ENCODE data around the gene BTBD1.

The BTBD1 gene

DNA sequence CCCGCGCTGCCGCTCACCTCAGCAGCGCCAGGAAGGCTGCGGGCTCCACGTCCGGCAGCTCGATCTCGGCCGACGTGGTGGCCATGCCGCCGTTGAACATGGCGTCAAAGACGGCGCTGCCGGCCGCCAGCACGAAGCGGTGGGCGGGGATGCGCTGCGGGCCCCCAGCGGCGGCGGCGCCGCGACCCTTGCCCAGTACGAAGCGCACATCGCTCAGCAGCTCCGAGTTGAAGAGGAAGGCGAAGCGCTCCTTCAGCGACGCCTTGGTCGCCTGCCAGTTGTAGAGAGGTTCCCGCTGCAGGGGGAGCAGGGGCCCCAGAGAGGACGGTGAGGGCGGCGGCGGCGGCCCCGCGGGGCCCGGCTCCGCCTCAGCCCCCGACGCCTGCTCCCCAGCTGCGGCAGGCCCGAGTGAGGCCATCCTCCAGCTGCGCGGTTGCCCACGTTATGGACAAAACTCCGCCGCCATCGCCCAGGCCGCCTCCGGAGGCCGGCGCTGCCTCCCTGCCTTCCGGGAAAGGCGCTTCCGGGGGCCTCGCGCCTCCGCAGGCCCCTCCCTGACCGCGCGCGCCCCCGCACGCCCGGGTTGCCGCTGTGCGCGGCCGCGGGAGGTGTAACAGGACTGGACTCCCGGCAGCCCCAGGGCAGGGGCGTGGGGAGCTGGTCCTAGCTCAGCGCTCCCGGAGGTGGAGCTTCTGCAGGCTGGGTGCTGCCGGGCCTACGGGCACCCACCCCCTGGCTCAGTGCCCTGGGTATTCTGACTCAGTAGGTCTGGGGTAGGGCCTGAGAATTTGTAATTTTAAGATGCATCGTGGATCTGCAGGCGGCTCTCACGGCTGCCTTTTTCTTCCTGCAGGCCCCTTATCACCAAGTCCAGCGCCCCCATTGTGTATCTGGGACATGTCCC is at the start of gene BTBD1:
Gene BTBD1 (minus strand): TSS at position 519 of the 904 bp plus-strand sequence. CDS start 101 bp downstream, at position 418.
- DNase-seq, result peak; percentile 49 to 76 (median 70)

GRCh38 chr15:83115831-83116565 is 48.9 kb upstream of the BTBD1 start:
- no peak for DNase-seq

GRCh38 chr15:83115410-83115809 is 48.4 kb upstream of the BTBD1 start:
- no peak for DNase-seq

- DNase-seq, result no peak
Measured at GRCh38 chr15:83114856-83115255, 47.8 kb upstream of the BTBD1 start.

GRCh38 chr15:83113881-83114674 is 47.0 kb upstream of the BTBD1 start:
- no peak for DNase-seq

DNA sequence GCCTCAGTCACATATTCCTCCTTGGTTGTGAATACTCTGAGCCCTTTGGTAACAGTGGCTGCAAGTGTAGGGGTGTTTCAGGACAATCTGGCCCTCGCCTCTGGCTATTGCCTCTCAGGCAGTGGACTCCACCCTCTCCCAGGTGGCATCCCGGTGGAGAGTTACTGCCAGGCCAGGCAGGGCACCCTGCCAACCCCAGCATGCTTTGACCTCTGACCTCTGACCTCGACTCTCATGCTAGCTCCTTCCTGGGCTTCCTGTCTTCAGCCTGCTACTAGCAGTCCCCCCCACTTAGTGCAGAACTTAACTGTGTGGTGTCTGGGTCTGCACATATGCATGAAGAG is 45.9 kb upstream of the BTBD1 start:
- no peak for DNase-seq

- no peak for DNase-seq
Measured at GRCh38 chr15:83112233-83112955, 45.3 kb upstream of the BTBD1 start.

- no peak for DNase-seq
Measured at GRCh38 chr15:83111149-83111548, 44.1 kb upstream of the BTBD1 start.

GRCh38 chr15:83110381-83110780 is 43.3 kb upstream of the BTBD1 start:
- DNase-seq, result no peak

GRCh38 chr15:83109532-83109931 is 42.5 kb upstream of the BTBD1 start:
- no peak for DNase-seq

GRCh38 chr15:83108266-83109219 is 41.5 kb upstream of the BTBD1 start:
- peak in 1 of 6 experiments; percentile 3 for DNase-seq

GRCh38 chr15:83107841-83108181 is 40.8 kb upstream of the BTBD1 start:
- no peak for DNase-seq

- DNase-seq, result no peak
Measured at GRCh38 chr15:83106994-83107840, 40.2 kb upstream of the BTBD1 start, which contains the start of gene TM6SF1. TM6SF1 (plus strand) TSS chr15:83107645; CDS start chr15:83107681, 36 bp downstream.

DNA sequence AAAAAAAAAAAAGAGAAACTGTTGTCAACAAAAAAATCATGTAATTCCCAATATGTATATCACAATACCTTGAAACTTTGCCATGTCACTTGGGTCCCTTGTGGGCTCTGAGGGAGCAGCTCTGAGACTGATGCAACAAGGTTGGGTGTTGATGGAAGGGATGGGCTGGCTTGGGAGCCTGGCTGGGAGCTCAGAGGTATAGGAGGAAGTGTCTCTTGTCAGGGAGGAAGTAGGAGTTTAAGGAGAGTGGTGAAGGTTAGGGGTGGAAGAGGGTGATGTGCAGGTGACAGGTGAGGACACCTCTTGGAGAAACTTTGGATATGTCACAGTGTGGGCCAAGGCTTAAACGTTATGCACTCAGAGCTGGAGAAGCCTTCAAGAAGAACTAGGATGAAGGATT is 38.4 kb upstream of the BTBD1 start:
- no peak for DNase-seq

DNA sequence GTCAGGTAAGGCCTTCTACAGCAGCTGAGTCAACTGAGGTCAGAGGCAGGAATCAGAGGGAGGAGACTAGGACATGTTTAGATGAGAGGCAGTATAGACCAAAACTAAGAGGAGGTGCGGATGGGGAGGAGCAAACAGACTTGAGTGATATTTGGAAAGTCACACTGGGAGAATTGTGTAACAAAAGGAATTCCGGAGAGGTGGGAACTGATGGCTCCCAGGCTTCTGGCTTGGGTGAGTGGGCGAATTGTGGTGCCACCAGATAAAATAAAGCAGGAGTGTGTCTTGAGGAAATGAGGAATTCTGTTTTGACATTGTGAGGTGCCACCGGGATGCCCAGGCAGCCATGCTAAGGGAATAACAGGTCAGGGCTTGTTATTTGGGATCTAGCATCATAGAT is 37.1 kb upstream of the BTBD1 start:
- no peak for DNase-seq

DNA sequence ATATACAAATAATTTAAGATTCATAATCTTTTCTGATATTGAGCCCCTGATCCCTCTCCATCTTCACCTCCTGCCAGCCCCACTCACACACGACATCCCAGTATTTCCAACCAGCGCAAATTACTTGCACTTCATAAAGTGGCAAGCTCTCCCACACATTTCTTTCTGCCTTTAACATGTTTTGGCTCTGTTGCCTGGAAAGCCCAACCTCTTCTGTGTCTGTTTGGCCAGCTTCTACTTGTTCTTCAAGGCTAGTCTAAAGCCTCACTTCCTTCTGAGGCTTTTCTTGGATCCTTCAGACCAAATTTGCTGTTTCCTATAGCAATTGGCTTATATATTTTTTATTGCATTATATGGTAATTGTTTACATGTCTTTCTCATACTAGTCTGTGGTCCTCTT is 35.3 kb upstream of the BTBD1 start:
- no peak for DNase-seq

DNA sequence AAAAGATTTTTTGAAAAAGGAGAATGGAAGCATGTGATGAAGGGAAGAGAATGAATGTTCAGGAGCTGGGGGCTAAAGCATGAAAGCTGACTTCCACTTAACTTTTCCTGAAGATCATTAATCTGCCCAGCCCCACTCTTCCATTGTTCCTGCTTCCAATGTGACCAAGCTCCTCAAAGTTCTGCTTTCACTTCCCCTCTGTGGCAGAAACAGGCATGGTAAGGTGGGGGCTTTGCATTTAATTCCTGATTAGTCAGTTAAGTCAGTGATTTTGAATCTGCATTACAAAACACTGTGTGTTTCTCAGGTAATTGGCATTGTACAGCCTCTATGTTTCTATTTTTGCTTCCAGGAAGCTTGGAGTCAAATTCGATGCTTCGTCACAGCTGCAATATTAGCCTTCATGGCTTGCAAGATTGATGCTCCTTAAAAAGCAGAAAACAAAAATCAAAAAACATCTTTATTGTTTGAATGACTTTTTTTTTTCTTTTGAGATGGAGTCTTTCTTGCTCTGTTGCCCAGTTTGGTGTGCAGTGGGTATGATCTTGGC is 33.1 kb upstream of the BTBD1 start:
- DNase-seq, result no peak

- DNase-seq, result no peak
Measured at GRCh38 chr15:83099290-83099689, 32.2 kb upstream of the BTBD1 start.

DNA sequence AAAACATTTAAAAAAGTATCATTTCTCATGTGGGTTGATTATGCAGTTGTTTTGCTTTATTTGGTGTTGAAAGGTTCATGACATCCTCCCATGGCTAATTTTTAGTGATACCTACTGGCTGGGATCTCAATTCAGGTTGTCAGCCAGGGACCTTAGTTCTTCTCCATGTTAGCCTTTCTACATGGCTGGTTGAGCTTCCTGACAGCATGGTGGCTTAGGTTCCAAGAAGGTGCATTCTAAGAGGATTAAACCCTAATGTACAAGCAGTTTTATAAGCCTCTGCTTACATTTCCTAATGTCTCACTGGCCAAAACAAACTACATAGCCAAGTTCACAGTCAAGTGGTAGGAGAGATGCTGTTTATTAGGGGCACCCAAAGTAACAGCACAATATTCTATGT is 31.0 kb upstream of the BTBD1 start:
- no peak for DNase-seq

- no peak for DNase-seq
Measured at GRCh38 chr15:83094583-83094982, 27.5 kb upstream of the BTBD1 start.
